Activated T-cell treated with anti-CD3 and anti-CD28 coated beads, Interleukin-2, amount 50 U/mL, for 1 hour (primary cell): Measurements from ENCODE around the gene C19orf33.
"Not testable (repeated sequence)": the region's sequence is repeated elsewhere in the genome, so short reads cannot be mapped to it uniquely, and the experiment has no call there.

Experiments
- DNase-seq: peaks from one replicate; pipeline ENCODE4 v3.0.0-alpha.2; 2020

Gene C19orf33

DNA sequence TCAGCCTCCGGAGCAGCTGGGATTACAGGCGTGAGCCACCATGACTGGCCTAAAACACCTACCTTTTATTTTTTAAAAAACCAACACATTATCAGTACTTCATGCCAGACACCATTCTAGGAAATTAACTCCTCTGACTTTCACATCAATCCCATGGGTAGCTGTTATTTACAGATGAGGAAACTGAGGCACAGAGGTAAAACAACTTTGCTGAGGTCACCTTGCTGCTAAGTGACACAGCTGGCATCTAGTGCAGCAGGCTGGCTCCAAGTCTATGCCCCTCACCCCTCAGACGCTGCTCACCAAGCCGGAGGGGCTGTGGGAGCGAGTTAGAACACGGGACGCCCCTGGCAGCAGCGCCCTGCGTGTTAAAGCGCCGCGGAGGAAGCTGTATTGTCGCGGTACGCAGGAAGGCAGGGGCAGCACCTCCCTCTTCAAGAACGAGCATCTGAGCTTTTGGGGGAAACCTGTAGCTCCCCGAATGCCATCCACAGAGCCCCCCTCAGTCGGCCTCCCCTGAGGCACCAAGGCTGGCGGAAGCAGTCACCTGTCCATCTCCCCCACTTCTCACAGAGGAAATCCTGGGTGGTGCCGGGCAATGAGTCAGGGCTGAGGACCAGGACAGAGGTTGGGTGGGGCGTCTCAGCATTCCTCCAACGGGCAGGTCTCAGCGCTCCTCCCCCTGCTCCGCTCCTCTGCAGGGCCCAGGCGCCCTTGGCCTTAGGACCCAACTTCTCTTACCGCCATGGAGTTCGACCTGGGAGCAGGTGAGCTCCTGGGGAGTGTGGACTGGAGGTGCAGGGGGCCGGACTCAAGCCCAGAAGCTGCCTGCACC lies at the start of gene C19orf33:
Gene C19orf33, plus strand, starts transcription at position 735 of the 835 bp plus-strand sequence. Its CDS starts 11 bp downstream, at position 746.
- DNase-seq = no peak

DNA sequence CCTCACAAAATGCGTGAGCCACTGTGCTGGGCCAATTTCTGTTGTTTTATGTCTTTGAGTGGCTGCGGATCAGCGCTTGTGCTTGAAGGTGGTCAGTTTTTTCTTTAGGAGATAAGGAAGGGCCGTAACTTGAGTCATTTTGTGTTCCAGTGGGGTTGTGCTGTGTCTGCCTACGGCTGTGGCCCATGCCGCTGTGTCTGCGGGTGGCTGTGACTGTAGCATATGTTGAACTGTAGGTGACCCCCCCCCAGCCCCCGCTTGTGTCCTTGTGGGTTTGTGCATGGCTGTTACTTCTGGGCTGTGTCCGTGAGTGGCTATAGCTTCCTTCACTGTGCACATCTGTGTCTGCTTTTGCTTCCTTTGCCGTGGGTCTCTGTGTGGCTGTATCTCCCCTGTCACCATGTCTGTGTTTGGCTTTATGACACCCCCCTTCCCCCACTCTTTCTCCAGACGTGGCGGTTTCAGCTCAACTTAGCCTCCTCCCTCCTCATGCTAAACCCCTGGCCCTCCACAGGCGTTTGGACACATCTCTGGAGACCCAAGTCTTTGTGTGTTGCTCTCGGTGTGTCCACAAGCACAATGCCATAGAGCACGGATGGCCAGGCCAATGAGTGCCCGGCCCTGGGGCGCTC lies 48.6 kb upstream of the C19orf33 start:
- no peak for DNase-seq

DNA sequence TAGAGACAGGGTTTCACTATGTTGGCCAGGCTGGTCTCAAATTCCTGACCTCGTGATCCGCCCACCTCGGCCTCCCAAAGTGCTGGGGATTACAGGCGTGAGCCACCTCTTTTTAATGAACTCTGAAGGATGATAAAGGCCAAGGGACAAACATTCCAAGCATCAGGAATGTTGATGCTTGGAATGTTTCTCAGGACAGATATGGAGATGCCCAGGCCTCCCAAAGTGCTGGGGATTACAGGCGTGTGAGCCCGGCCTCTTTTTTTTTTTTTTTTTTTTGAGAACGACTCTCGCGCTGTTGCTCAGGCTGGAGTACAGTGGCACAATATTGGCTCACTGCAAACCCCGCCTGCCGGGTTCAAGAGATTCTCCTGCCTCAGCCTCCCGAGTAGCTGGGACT lies 42.1 kb upstream of the C19orf33 start:
- DNase-seq = not testable (repeated sequence)

DNA sequence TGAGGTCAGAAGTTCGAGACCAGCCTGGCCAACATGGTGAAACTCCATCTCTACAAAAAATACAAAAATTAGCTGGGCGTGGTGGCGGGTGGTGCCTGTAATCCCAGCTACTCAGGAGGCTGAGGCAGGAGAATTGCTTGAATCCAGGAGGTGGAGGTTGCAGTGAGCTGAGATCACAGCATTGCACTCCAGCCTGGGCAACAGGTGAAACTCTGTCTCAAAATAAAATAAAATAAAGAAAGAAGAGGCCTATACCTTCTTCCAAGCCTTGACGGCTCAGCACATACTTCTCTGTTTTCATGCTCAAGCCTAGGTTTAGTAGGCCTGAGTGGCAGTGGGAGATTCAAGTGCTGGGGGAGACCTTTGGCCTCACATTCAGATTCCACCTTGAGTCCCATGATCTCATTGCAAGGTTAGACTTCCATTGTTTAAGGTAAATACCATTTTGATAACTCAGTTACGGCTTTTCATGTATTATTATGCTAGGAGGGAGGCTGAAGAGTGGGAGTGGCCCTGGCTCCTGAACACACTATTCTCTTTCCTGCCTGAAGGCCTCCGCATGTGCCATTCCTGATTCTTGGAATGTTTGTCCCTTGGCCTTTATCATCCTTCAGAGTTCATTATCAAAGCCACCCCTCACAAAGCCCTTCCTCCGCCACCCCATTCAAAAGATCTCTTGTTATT lies 41.3 kb upstream of the C19orf33 start:
- DNase-seq = no peak

DNA sequence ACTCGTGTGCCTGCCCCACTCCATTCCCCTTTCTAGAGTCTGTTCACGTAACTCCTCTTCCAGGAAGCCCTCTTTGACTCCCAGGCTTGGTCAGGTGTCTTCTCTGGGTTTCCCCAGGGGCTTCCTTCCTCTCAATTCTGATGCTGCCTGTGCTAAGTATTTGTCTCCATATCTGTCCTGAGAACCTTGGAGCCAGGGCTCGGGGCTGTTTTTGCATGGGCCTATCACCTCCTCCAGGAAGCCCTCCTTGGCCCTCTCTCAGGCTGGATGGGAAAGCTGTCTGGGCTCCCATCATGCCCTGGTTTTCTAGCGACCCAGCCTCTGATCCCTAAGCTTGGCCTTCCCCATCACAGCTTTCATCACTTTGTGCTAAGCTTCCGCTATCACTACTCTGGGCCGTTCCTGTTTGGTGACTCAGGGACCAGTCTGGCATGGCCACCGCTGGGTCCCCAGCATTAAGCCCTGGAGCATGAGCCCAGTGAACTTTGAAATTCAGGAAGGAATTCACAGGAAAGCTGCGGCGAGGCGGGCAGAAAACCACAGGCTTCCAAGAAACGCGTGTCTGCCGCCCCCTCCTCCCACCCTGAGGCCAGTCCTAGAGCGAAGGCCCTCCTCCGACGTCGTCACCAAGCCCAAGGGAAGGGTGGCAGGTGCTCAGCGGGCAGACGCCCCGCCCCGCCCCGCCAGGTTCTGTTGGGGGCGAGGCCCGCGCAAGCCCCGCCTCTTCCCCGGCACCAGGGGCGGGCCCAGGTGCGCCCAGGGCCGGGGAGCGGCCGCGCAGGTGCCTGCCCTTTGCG lies 40.2 kb upstream of the C19orf33 start:
- peak; percentile 83 for DNase-seq

DNA sequence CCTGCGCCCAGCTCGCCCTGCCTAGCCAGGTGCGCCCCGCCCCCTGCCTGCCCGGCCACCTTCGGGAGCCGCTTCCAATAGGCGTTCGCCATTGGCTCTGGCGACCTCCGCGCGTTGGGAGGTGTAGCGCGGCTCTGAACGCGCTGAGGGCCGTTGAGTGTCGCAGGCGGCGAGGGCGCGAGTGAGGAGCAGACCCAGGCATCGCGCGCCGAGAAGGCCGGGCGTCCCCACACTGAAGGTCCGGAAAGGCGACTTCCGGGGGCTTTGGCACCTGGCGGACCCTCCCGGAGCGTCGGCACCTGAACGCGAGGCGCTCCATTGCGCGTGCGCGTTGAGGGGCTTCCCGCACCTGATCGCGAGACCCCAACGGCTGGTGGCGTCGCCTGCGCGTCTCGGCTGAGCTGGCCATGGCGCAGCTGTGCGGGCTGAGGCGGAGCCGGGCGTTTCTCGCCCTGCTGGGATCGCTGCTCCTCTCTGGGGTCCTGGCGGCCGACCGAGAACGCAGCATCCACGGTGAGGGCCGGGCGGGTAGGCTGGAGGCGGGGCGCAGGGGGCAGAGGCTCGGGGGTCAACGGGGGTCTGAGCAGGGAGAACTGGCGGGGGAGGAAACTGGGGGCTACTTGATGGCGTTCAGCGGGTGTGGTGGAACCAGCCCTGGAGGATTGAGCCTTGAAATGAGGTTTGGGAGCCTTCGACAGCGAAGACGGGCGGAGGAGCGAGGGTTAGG lies 39.4 kb upstream of the C19orf33 start, which contains the start of gene SPINT2:
Gene SPINT2, plus strand, starts transcription at position 88 of the 727 bp plus-strand sequence. Its CDS starts 320 bp downstream, at position 408.
- DNase-seq = no peak

DNA sequence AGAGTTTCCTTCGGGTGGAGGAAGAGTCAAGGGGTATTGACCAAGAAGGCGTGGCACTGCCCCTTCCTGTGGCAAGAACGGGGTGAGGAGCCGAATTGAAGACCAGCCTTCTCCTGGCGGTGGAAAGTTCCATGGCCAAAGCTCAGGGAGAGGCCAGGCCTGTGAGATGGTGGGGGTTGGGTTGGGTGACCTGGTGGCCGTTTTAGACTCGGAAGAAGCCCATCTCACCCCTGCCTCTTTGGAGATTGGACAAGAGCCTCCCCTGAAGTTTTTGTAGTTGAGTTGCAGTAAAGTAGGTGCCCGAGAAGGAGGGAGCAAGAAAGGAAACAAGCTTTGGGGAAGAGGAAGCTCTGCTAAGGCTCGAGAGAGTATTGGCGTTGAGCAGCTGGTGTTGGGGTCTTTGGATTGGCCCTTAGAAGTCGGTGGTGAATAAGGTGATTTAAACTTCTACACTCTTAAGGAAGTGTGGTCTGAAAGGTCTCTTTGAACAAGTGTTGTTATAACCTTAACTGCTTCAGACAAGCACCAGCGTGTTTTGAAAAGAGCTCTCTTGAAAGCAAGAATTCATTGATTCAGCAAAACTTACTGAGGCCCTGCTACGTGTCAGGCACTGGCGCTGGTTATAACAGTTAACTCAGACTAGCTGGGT lies 38.7 kb upstream of the C19orf33 start:
- no peak for DNase-seq

DNA sequence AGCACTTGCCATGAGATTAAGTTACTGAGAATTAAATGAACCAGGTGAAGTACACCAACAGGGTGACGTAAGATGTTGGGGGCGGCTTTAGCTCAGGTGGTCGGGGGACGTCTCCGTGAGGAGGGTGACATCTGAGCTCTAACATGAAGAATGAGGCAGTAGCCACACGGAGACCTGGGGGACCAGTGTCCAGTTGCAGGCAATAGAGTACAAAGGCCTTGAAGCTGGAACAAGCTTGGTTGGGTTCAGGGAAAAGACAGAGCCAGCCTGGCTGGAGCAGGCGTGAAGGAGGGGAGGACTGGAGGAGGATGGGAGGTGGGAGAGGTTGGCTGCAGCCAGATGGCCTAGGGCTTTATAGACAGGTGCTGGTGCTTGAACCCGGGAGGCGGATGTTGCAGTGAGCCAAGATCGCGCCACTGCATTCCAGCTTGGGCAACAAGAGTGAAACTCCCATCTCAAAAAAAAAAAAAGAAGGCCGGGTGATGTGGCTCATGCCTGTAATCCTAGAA lies 38.1 kb upstream of the C19orf33 start:
- no peak for DNase-seq

DNA sequence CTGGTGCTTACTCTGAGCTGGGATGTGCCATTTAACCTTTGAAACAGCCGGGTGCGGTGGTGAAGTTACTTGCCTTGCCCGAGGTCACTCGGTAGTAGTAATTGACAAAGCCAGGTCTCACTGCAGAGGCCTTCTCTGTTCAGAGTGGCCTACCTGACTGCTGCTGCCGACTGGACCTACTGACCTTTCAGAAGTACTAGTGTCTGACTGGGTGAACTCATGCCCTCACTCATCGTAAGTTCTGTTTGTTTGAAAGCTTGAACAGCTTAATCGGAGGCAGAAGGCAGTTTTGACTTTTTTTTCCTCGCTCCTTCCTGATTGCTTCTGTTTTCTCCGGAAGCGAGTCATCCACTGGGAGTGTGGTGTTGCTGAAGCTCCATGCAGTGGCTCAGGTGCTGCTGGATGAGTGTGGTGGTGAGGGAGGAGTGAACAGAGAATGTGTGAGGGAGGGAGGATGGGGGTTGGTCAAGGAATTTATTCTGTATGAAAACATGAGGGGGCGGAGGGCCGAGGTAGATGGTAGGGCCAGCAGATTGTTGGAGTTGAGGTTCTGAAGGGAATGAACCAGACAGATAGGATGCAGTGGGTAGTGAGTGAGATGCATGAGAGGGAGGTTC lies 37.0 kb upstream of the C19orf33 start:
- no peak for DNase-seq

DNA sequence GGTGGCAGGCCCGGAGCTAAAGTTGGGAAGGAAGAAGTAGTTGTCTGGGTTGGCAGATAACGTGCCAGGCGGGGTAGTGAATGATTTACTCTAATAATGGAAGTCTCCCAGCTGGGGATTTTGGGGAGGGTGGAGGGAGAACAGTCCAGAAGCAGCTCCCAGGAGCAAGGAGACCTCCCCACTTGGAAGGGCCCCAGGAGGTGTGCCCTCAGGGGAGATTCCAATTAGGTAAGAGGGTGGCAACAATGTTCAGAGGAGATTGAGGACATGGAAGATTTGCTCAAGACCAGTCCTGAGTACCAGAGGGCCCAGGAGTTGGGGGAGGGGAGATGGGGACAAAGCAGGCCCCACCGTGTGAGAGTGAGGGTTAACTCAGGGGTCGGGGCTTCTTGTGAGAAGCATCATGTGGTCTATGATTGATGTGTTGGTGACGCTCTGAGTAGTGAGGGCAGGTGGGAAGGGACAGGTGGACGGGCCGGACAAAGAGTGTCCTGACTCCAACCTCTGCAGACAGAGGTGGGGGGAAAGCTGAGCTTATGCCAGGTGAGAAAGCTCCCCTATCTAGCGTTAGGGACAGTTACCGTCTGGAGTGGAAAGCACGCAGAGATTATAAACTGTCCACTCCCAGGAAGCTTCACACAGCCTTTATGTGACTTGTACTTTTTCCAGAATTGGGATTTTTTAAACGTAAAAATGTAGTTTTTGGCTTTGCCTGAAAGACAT lies 36.1 kb upstream of the C19orf33 start:
- no peak for DNase-seq

DNA sequence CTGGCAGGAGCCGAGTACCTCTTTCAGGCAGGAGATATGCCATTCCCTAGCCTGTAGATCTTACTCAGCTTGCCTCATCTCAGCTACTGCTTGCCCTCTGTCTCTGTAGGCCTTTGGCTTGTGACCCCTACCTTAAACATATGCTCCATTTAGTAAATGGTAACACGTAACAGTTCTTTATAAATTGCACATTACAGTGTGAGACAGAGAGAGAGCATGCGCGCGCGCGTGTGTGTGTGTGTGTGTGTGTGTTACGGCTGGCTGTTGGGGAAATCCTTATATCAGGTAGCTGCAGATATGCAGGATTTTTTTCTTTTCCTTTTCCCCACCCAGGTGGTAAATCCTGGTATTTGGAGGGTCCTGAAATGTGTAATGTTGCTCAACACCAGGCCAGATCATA lies 35.5 kb upstream of the C19orf33 start:
- DNase-seq = no peak

DNA sequence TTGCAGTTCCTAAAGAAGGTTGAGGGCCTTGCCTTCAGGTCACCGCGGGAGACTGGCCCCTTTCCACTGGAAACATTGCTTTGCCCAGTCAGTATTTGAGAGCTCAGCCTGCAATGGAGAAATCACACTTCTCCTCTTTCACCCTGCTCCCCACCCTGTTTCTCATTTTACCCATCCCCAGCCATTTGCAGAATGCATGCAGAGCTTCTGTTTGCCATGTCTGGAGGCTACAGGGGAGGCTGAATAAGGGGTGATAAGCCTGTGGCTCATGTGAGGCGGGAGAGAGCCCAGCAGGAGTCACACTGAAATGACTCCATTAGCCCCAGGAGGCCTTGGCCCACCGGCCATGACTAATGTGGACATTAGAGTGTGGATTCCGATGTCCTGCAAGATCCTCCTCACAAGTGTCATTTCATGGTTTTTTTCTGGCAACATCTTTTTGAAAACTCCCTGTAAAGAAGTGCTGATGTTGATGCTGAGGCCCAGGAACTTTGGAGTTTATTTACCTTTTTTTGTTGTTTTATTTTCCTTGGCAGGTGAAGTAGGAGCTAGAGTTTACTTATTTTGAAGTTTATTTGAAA lies 33.4 kb upstream of the C19orf33 start:
- DNase-seq = no peak

DNA sequence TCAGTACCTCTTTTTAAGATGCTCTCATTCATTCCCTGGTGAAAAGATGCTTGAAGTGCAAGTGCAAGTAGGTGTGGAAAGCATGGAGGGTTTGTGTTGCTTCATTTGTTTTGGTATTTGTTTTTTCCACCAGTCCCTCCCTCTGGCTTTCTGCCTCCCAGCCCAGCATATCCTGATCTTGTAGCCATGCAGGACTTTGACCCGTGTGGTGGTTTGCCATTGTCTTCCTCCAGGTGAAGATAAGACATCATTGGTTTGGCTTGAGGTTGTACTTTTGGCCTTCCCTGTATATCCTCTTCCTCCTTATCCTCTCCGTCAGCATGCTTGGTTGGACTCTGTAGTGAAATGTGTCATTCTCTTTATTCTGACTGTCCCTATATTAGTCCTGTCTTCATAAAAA lies 30.6 kb upstream of the C19orf33 start:
- no peak for DNase-seq

DNA sequence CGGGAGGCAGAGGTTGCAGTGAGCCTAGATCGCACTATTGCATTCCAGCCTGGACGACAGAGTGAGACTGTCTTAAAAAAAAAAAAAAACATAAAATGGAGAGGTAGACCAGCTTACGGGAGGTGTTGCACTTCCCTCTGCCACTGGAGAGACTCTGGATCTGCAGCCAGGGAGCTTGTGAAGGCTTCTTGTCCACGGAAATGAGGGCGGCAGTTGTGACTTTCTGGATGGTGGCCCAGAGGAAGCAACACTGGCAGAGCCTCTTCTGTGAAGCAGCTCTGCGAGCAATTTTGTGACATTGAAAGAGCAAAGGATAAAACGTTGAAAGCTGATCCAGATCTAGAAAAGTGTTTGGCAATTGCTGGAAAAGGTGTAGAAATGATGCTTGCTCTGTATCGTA lies 29.3 kb upstream of the C19orf33 start:
- no peak for DNase-seq

DNA sequence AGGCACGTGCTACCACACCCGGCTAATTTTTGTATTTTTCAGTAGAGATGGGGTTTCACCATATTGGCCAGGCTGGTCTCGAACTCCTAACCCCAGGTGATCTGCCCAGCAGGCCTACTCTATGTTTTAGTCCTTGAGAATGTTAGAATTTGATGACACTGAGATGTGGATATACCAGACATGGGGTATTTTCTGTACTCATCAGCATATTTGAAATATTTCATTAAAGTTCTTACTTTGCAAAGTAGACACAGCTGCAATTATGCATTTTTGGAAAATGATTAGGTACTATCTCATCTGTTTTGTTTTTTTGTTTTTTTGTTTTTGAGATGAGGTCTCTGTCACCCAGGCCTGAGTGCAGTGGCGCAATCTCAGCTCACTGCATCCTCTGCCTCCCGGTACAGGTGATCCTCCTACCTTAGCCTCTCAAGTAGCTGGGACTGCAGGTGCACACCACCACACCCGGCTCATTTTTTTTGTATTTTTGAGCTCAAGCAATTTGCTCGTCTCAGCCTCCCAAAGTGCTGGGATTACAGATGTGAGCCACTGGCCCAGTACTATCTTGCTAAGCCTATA lies 27.0 kb upstream of the C19orf33 start:
- DNase-seq = no peak

DNA sequence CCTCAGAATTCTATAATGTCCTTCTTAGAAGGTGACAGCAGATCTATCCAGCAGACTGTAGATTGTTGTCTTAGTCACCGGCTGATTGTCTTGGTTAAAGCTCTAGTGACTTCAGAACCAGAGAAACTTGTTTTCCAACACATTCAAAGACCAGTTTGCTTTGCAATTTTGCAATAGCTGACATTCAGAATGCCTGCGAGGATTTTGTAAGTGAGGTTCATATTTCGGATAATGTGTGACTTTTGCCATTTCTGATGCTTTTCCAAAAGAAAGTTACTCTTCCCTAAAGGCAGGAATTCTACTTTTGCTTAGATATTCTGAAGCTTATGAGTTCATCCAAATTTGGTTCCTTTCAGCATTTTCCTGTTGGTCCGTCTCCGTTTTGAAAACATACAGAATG lies 26.5 kb upstream of the C19orf33 start:
- DNase-seq = no peak

DNA sequence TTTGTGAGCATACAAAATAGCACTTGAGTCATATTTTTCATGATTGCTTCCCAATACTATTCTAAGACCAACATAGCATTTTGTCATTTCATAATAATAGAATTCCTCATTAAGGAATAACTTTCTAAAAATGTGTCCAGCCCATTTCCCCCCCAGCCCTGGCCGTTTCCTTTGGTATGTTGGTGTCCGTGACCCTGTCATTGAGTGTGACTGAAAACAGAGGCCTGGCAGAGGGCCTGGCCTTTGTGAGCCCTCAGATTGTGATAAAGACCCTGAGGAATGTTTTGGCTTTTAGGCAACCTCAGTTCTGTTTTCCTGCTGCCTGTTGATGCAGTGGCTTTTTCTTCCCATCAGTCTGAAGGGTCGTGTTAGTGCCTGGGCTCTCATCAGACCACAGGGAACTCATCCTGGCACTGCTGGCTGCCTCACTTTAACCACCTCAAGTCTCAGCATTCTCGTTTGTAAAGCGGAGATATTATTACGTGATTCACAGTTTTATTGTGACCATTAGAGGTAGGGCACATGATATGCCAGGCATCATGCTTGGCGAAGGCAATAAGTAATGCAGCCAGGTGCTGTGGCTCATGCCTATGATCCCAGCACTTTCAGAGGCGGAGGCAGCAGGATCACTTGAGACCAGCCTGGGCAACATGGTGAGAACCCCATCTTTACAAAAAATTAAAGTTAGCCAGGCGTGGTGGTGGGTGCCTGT lies 25.9 kb upstream of the C19orf33 start:
- DNase-seq = no peak

DNA sequence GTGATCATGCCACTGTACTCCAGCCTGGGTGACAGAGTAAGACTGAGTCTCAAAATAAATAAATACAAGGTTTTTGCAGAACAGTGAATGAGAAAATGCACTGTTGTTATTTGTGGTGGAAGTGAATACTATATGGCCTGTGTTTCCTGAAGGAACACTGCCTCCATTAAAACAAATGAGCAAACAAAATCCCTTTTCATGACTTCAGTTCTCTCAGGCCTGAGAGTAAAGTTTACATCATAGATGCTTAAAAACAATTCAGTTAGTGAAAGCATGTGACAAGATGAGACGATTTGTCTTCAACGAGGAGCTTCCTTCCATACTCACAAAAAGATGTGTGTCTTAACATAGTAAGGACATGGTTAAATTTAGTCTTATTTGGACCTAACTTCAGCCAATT lies 25.3 kb upstream of the C19orf33 start:
- DNase-seq = no peak
